ENCODE results near the gene MYMX.
"Not testable (repeated sequence)": the region's sequence is repeated elsewhere in the genome, so short reads cannot be mapped to it uniquely, and the experiment has no call there.

Gene MYMX

GRCh38 chr6:44196351-44196750, 20.4 kb upstream of the MYMX start:
- H3K27me3 Mint-ChIP-seq: peaks cover 12% of the 10 kb centered on the region
- H3K9me3 Mint-ChIP-seq; H3K4me3 Mint-ChIP-seq; ATAC-seq (ENCODE audit: low read depth); H3K4me1 Mint-ChIP-seq; H3K36me3 Mint-ChIP-seq; H3K27ac Mint-ChIP-seq; DNase-seq (ENCODE audit: low spot score in 2 of 2): not testable (repeated sequence)

- no peaks in the 10 kb centered on the region for H3K36me3 Mint-ChIP-seq
- ATAC-seq (ENCODE audit: low read depth) (no peak), DNase-seq (ENCODE audit: low spot score in 2 of 2) (no peak)
- H3K4me3 Mint-ChIP-seq: no peak overlapping the region
- peaks cover 5% of the 10 kb centered on the region for H3K27me3 Mint-ChIP-seq
- H3K9me3 Mint-ChIP-seq: no peaks in the 10 kb centered on the region
- no peak overlapping the region for H3K27ac Mint-ChIP-seq
- H3K4me1 Mint-ChIP-seq: no peaks in the 10 kb centered on the region
These were observed 18.0 kb upstream of the MYMX start for GRCh38 chr6:44198684-44199083.

GRCh38 chr6:44199883-44200282, 16.8 kb upstream of the MYMX start:
- Mint-ChIP-seq H3K4me1 (no peaks in the 10 kb centered on the region), H3K4me3 (no peak overlapping the region), H3K27me3 (peaks cover 6% of the 10 kb centered on the region), H3K27ac (no peak overlapping the region), H3K36me3 (no peaks in the 10 kb centered on the region), H3K9me3 (no peaks in the 10 kb centered on the region)
- DNase-seq (ENCODE audit: low spot score in 2 of 2) (no peak), ATAC-seq (ENCODE audit: low read depth) (no peak)

GRCh38 chr6:44201200-44201599, 15.5 kb upstream of the MYMX start:
- H3K4me1 Mint-ChIP-seq: no peaks in the 10 kb centered on the region
- DNase-seq (ENCODE audit: low spot score in 2 of 2): no peak
- no peaks in the 10 kb centered on the region for H3K36me3 Mint-ChIP-seq
- ATAC-seq (ENCODE audit: low read depth): no peak
- peaks cover 4% of the 10 kb centered on the region for H3K27me3 Mint-ChIP-seq
- H3K9me3 Mint-ChIP-seq: no peaks in the 10 kb centered on the region
- no peak overlapping the region for H3K27ac Mint-ChIP-seq
- no peak overlapping the region for H3K4me3 Mint-ChIP-seq

GRCh38 chr6:44201638-44202303, 15.0 kb upstream of the MYMX start:
- no peak for DNase-seq (ENCODE audit: low spot score in 2 of 2)
- Mint-ChIP-seq H3K36me3 (no peaks in the 10 kb centered on the region), H3K9me3 (no peaks in the 10 kb centered on the region), H3K27ac (no peak overlapping the region), H3K4me1 (no peaks in the 10 kb centered on the region), H3K27me3 (peaks cover 4% of the 10 kb centered on the region), H3K4me3 (no peak overlapping the region)
- ATAC-seq (ENCODE audit: low read depth): no peak

- Mint-ChIP-seq H3K4me3 (no peak overlapping the region), H3K27me3 (peaks cover 4% of the 10 kb centered on the region), H3K27ac (no peak overlapping the region), H3K36me3 (no peaks in the 10 kb centered on the region), H3K9me3 (no peaks in the 10 kb centered on the region), H3K4me1 (no peaks in the 10 kb centered on the region)
- no peak for DNase-seq (ENCODE audit: low spot score in 2 of 2)
- ATAC-seq (ENCODE audit: low read depth): no peak
These were observed 14.3 kb upstream of the MYMX start for GRCh38 chr6:44202332-44202971.

GRCh38 chr6:44202972-44203750, 13.6 kb upstream of the MYMX start:
- H3K36me3 Mint-ChIP-seq: no peaks in the 10 kb centered on the region
- H3K4me1 Mint-ChIP-seq: no peaks in the 10 kb centered on the region
- no peaks in the 10 kb centered on the region for H3K9me3 Mint-ChIP-seq
- H3K4me3 Mint-ChIP-seq: no peak overlapping the region
- no peak overlapping the region for H3K27ac Mint-ChIP-seq
- ATAC-seq (ENCODE audit: low read depth): no peak
- DNase-seq (ENCODE audit: low spot score in 2 of 2): no peak
- H3K27me3 Mint-ChIP-seq: peaks cover 4% of the 10 kb centered on the region

- Mint-ChIP-seq H3K4me1 (no peaks in the 10 kb centered on the region), H3K9me3 (no peaks in the 10 kb centered on the region), H3K36me3 (no peaks in the 10 kb centered on the region), H3K4me3 (no peak overlapping the region), H3K27ac (no peak overlapping the region), H3K27me3 (peaks cover 3% of the 10 kb centered on the region)
- ATAC-seq (ENCODE audit: low read depth) (no peak), DNase-seq (ENCODE audit: low spot score in 2 of 2) (no peak)
These were observed 12.8 kb upstream of the MYMX start for GRCh38 chr6:44203955-44204354.

GRCh38 chr6:44207966-44208365, 8.8 kb upstream of the MYMX start:
- Mint-ChIP-seq H3K27me3 (peaks cover 3% of the 10 kb centered on the region), H3K36me3 (no peaks in the 10 kb centered on the region), H3K27ac (no peak overlapping the region), H3K4me3 (no peak overlapping the region), H3K9me3 (no peaks in the 10 kb centered on the region), H3K4me1 (no peaks in the 10 kb centered on the region)
- ATAC-seq (ENCODE audit: low read depth) (no peak), DNase-seq (ENCODE audit: low spot score in 2 of 2) (no peak)

- no peaks in the 10 kb centered on the region for H3K9me3 Mint-ChIP-seq
- H3K4me1 Mint-ChIP-seq: no peaks in the 10 kb centered on the region
- no peak overlapping the region for H3K4me3 Mint-ChIP-seq
- DNase-seq (ENCODE audit: low spot score in 2 of 2) (no peak), ATAC-seq (ENCODE audit: low read depth) (no peak)
- no peaks in the 10 kb centered on the region for H3K36me3 Mint-ChIP-seq
- peaks cover 2% of the 10 kb centered on the region for H3K27me3 Mint-ChIP-seq
- no peak overlapping the region for H3K27ac Mint-ChIP-seq
These were observed 5.4 kb upstream of the MYMX start for GRCh38 chr6:44211284-44211683.

GRCh38 chr6:44214307-44214706, 2.4 kb upstream of the MYMX start:
- no peak for DNase-seq (ENCODE audit: low spot score in 2 of 2)
- Mint-ChIP-seq H3K4me3 (no peak overlapping the region), H3K27me3 (peaks cover 2% of the 10 kb centered on the region), H3K9me3 (no peaks in the 10 kb centered on the region), H3K27ac (no peak overlapping the region), H3K4me1 (peaks cover 7% of the 10 kb centered on the region), H3K36me3 (no peaks in the 10 kb centered on the region)
- no peak for ATAC-seq (ENCODE audit: low read depth)

GRCh38 chr6:44217332-44218143, 812 bp downstream of the MYMX start:
- no peak for DNase-seq (ENCODE audit: low spot score in 2 of 2)
- Mint-ChIP-seq H3K9me3 (no peaks in the 10 kb centered on the region), H3K27me3 (no peaks in the 10 kb centered on the region), H3K4me3 (no peak overlapping the region), H3K36me3 (no peaks in the 10 kb centered on the region), H3K27ac (no peak overlapping the region), H3K4me1 (peaks cover 16% of the 10 kb centered on the region)
- no peak for ATAC-seq (ENCODE audit: low read depth)

- peaks cover 26% of the 10 kb centered on the region for H3K4me1 Mint-ChIP-seq
- H3K4me3 Mint-ChIP-seq: peak overlapping the region; percentile 84
- no peak overlapping the region for H3K27ac Mint-ChIP-seq
- ATAC-seq (ENCODE audit: low read depth) (peak; percentile 14), DNase-seq (ENCODE audit: low spot score in 2 of 2) (peak in 1 of 2 donors; percentile 42)
- no peaks in the 10 kb centered on the region for H3K36me3 Mint-ChIP-seq
- no peaks in the 10 kb centered on the region for H3K27me3 Mint-ChIP-seq
- H3K9me3 Mint-ChIP-seq: no peaks in the 10 kb centered on the region
These were observed 2.5 kb downstream of the MYMX start for GRCh38 chr6:44219053-44219814.
